Measurements from ENCODE around the gene HYLS1.

Gene HYLS1

GRCh38 chr11:125935056-125935455 lies 47.6 kb downstream of the HYLS1 start:
- no peak for DNase-seq

- DNase-seq: no peak
These were observed 48.2 kb downstream of the HYLS1 start for GRCh38 chr11:125935618-125936199.

GRCh38 chr11:125938418-125938817 lies 51.0 kb downstream of the HYLS1 start:
- no peak for DNase-seq

GRCh38 chr11:125939081-125939521 lies 51.6 kb downstream of the HYLS1 start:
- DNase-seq: no peak

GRCh38 chr11:125940145-125940544 lies 52.7 kb downstream of the HYLS1 start:
- DNase-seq: no peak

- DNase-seq: no peak
These were observed 53.8 kb downstream of the HYLS1 start for GRCh38 chr11:125941267-125941618.

GRCh38 chr11:125941619-125942611 lies 54.4 kb downstream of the HYLS1 start:
- no peak for DNase-seq

GRCh38 chr11:125942771-125943428 lies 55.4 kb downstream of the HYLS1 start:
- no peak for DNase-seq

GRCh38 chr11:125943661-125944349 lies 56.3 kb downstream of the HYLS1 start:
- no peak for DNase-seq

- DNase-seq: no peak
These were observed 57.0 kb downstream of the HYLS1 start for GRCh38 chr11:125944350-125945010.

GRCh38 chr11:125945011-125945796 lies 57.7 kb downstream of the HYLS1 start:
- DNase-seq: no peak

- no peak for DNase-seq
These were observed 58.5 kb downstream of the HYLS1 start, which contains the start of gene VSIG10L2 for GRCh38 chr11:125945797-125946520. VSIG10L2 (plus strand) TSS chr11:125946044; CDS start chr11:125946056, 12 bp downstream.

- DNase-seq: no peak
These were observed 59.4 kb downstream of the HYLS1 start for GRCh38 chr11:125946712-125947418.

- no peak for DNase-seq
These were observed 60.2 kb downstream of the HYLS1 start for GRCh38 chr11:125947419-125948277.

GRCh38 chr11:125948278-125949051 lies 61.0 kb downstream of the HYLS1 start:
- DNase-seq: no peak

GRCh38 chr11:125949271-125950177 lies 62.1 kb downstream of the HYLS1 start:
- DNase-seq: no peak

- DNase-seq: no peak
These were observed 62.7 kb downstream of the HYLS1 start for GRCh38 chr11:125950178-125950490.
